CD4-positive, alpha-beta T cell treated with Interleukin-1 beta for 1 hour (primary cell): Measurements from ENCODE around the gene NUTF2.
"Not testable (repeated sequence)": the region's sequence is repeated elsewhere in the genome, so short reads cannot be mapped to it uniquely, and the experiment has no call there.

Source experiments
- DNase-seq, 2 donors: peaks; one replicate each; pipeline ENCODE4 v3.0.0-alpha.2; 2020 to 2022

The NUTF2 gene

DNA sequence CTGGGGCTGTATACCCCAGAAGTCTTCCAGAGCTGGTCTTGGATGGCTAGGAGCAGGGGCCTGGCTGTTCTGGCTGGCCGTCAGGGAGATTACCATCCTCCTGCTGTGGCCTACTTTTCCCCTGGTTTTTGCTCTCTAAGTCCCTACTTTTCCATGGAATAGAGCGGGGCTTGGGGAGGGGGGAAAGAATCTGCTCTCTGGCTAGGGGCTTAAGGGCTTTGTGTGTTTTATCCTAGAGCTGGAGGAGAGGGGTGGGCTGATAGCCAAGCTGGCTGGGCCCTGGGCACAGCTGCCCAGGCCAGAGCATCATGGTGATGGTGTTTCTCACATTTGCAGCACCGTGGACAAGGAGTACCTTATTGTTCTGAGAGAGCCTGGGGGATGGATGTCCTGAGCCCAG lies 41.6 kb downstream of the NUTF2 start:
- DNase-seq = no peak

- DNase-seq = no peak
Observed at GRCh38 chr16:67892375-67892774, 45.6 kb downstream of the NUTF2 start.

DNA sequence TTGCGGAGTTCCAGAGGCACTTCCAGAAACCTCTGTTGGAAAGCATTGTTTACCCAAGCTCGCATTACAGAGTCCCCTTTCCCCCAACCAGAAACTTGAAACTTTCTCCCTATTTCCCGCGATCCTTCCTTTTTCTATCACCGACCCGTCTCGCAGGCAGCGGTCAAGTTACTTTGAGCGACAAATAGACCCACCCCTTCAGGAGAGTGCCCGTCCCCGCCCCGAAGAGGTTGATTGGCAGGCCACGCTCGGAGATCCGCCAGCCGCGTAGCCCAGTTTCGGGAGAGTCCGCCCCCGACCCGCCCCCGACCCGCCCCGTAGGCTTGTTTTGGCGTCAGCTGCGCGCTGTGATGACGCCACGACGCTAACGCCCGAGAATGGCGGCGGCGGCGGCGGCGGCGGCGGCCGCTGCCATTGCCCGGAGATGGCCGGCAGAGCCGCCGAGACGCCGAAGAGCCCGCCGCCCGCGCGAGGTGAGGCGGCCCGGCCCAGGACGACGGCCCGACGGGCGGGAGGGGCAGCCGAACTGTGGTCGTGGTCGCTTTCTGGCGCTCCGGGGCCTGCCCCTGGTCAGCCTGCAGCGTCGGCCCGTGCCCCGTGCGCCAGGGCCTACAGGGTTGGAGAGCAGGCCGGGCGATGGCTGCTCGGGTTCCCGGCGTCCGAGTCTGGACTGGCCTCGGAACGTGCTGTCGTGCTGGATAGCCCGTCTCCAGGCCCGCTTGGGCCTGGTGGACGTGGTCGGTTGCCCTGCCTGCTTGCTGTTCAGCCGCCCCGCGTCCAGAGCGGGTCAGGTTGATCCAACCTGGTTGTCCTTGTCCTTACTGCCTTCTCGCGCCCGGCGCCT lies 46.4 kb downstream of the NUTF2 start, which contains the start of gene PSKH1:
Gene PSKH1 (plus strand): TSS at position 356 of the 844 bp plus-strand sequence. CDS start 15,496 bp downstream, outside the sequence.
- peak; percentile 93 for DNase-seq

- no peak for DNase-seq
Observed at GRCh38 chr16:67893743-67894399, 47.1 kb downstream of the NUTF2 start.

- no peak for DNase-seq
Observed at GRCh38 chr16:67897231-67897630, 50.5 kb downstream of the NUTF2 start.

- no peak for DNase-seq
Observed at GRCh38 chr16:67901734-67902133, 55.0 kb downstream of the NUTF2 start.

DNA sequence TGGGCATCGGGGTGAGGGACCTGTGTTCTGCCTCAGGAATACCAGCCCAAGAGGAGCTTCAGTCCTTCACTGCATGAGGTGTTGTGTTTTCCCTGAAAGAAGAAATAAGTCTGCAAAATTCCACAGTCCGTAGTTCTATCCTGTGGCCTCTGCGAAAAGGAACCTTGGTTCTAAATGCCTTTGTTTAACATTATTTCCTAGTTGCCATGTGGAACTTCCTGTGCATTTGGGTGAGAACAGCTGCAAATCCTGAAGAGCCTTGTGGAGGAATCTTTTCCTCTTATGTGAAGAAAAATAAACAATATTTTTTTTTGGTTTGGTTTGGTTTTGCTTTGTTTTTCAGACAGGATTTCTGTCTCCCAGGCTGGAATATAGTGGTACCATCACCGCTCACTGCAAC lies 56.1 kb downstream of the NUTF2 start:
- DNase-seq = no peak

- no peak for DNase-seq
Observed at GRCh38 chr16:67907397-67908180, 60.9 kb downstream of the NUTF2 start.

DNA sequence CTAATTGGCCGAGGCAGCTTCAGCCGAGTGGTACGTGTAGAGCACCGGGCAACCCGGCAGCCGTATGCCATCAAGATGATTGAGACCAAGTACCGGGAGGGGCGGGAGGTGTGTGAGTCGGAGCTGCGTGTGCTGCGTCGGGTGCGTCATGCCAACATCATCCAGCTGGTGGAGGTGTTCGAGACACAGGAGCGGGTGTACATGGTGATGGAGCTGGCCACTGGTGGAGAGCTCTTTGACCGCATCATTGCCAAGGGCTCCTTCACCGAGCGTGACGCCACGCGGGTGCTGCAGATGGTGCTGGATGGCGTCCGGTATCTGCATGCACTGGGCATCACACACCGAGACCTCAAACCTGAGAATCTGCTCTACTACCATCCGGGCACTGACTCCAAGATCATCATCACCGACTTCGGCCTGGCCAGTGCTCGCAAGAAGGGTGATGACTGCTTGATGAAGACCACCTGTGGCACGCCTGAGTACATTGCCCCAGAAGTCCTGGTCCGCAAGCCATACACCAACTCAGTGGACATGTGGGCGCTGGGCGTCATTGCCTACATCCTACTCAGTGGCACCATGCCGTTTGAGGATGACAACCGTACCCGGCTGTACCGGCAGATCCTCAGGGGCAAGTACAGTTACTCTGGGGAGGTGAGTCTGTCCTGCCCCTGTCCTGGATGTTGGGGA lies 62.5 kb downstream of the NUTF2 start:
- DNase-seq = no peak

DNA sequence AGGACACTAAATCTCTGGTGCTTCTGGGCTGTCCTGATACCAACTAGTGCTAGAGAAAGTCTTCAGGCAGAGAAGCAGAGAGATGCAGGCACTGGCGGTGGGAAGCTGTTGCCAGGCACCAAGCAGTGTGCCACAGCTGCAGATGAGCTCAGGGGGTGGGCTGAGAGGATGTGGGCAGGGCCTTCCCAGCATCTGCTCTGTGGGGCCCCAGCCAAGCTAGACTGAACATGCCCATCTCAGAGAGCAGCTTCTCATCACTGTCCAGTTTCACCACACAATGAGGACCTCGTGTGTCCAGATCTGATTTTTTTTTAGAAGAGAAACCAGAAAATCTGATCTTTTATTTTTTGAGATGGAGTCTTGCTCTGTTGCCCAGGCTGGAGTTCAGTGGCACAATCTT lies 63.4 kb downstream of the NUTF2 start:
- DNase-seq = no peak

- no peak for DNase-seq
Observed at GRCh38 chr16:67914758-67915495, 68.2 kb downstream of the NUTF2 start.

DNA sequence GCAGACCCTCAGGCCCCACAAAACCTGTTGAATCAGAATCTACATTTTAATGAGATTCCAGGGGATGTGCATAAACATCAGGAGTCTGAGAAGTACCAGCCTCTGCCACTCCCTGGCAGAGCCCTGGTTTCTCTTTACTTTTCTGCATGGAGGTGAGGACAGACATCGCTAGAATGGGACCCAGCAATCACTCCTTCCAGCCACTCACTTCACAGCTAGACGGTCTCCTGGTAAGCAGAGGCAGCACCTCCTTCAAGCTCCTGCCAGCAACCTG lies 68.7 kb downstream of the NUTF2 start:
- DNase-seq = not testable (repeated sequence)

DNA sequence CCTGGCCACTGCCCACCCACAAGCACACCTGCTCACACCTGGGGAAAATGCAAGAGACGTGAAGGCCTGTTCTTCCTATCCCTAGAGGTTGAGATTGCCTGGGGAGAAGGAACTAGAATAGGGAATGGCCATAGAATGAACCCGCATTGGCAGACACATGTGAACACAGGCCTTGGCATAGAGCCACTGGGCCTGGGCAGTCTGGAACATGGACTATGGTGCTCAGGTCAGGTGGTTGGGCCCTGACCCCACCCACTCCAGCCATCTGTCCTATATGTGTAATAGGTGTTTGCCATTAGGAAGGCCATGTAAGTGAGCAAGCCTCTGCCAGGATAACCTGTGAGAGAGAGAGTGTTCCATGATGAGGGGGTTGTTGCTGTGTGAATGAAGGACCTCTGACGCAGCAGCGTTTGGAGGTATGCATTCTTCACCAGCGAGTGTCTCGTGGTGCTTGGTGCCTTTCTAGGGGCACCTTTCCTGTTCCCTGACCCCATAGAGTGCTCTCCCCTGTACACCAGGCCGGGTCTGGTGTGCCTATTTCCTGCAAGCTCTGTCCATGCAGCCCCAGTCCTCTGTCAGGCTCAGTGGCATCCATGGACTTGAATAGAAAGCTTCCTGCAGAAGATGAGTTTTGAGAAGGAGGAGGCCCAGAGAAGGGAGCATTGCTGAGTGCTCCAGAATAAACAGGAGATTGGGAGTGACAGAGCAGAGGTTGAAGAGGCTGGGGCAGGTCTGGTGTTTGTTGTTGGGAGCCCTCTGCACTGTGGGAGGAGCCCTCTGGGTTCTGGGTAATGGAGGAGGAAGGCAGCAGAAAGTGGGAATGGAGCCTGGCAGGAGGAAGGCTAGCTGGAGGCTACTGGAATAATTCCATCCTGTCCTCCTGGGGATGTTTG lies 69.3 kb downstream of the NUTF2 start:
- DNase-seq = no peak

DNA sequence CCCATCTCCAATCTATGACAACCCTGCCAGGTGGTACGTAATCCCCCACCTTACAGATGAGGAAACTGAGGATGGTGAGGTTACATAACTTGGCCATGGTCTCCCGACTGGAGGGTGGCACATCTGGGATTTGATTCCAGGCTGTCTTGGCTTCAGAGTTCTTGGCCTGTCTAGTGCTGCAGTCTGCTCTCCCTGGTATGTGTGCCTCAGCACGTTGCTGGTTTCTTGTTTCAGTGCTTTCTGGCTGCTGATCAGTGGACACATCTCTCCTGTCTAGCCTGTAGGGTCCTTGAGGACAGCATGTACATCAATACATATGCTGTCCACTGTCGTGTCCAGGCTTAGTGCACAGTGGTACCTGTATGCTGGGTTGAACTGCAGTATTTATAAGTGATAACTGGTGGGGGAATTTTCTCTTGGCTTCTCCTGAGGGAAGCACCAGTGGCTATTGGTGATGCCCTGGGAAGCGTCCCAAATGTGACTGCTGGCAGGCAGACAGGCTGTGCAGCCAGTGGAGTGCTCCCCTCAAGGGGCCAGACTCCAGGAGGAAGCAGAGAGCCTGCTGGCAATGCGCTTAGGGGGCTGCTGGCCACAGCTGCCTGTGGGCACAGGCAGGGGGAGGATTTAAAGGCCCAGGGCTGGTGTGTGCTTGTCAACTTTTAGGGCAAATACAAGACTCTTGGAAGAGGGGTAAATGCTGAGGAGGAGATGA lies 70.6 kb downstream of the NUTF2 start:
- DNase-seq = no peak

DNA sequence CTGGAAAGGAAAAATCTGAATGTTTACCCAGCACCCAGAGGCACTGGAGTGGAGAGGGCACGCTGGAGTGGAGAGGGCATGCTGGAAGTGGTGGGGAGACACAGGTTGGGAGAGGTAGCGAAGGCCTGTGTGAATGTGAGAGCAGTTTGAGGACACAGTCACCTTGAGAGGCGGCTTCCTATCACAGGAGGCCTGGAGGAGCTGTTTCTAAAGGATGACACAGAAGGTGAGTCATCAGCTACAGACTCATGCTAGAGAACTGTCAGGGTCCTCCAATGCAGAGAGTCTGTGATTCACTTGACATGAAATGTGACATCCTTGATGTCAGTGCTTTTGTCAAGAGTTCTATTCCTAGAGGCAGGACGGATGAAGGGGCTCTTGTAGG lies 71.1 kb downstream of the NUTF2 start:
- no peak for DNase-seq

- DNase-seq = no peak
Observed at GRCh38 chr16:67919622-67920221, 73.0 kb downstream of the NUTF2 start.
